ENCODE measurements around the gene SCAMP4. TPM values are rescaled to one million over a fixed set of nuclear protein-coding genes. Genes with fewer than 3 reads are reported as not detected.

Gene SCAMP4
- total RNA-seq, 4 donors from 2014 or later, result 48.6 to 73.4 (median 58.1) TPM

DNA sequence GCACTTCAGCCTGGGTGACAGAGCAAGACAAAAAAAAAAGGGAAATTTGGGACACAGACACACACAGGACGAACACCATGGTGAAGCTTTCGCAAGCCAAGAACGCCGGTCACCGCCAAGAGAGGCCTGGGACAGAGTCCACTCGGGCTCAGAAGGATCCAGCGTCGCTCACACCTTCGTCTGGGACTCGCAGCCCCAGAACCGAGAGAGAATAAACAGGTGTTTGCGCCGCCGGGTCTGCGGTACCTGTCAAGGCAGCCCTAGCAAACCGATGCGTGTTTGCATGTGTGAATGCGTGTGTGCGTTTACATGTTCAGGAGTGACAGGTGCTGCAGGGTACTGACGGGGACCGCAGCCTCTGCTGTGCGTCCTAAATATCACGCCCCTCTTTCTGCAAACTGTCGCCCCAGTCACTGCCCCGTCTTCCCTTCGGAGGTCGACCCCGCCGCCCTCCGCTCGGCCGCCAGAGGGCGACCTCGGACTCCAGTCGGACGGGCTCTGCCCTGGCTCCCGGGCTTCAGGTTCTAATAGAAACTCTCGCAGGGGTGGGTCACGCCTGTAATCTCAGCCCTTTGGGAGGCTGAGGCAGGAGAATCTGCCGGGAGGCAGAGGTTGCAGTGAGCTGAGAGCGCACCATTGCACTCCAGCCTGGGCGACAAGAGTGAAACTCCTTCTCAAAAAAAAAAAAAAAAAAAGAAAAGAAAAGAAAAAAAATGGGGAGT is 24.0 kb downstream of the SCAMP4 start:
- TF ChIP-seq, protein P1, sequence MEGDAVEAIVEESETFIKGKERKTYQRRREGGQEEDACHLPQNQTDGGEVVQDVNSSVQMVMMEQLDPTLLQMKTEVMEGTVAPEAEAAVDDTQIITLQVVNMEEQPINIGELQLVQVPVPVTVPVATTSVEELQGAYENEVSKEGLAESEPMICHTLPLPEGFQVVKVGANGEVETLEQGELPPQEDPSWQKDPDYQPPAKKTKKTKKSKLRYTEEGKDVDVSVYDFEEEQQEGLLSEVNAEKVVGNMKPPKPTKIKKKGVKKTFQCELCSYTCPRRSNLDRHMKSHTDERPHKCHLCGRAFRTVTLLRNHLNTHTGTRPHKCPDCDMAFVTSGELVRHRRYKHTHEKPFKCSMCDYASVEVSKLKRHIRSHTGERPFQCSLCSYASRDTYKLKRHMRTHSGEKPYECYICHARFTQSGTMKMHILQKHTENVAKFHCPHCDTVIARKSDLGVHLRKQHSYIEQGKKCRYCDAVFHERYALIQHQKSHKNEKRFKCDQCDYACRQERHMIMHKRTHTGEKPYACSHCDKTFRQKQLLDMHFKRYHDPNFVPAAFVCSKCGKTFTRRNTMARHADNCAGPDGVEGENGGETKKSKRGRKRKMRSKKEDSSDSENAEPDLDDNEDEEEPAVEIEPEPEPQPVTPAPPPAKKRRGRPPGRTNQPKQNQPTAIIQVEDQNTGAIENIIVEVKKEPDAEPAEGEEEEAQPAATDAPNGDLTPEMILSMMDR (IDR thresholded peaks at IDR 0.05), result peak in 3 of 4 experiments; percentile 92 to 95 (median 92)
- TF ChIP-seq EP300 (IDR thresholded peaks at IDR 0.05), result no peak
- 24 to 30% methylated on average over 17 to 22 of the region's 42 CpGs for WGBS, 2 donors (ENCODE audit: low coverage in 1 of 2)
- Histone ChIP-seq H3K27me3 (no peaks in the 10 kb centered on the region), H3K4me1 (peaks cover 0 to 17% (median 9%) of the 10 kb centered on the region in 3 donors), H3K36me3 (peaks cover 0 to 18% of the 10 kb centered on the region in 2 donors), H3K27ac (no peak overlapping the region), H3K9me3 (no peaks in the 10 kb centered on the region), H3K4me3 (peak overlapping the region in 1 of 2 donors; percentile 41)
- ATAC-seq, result peak; percentile 87

DNA sequence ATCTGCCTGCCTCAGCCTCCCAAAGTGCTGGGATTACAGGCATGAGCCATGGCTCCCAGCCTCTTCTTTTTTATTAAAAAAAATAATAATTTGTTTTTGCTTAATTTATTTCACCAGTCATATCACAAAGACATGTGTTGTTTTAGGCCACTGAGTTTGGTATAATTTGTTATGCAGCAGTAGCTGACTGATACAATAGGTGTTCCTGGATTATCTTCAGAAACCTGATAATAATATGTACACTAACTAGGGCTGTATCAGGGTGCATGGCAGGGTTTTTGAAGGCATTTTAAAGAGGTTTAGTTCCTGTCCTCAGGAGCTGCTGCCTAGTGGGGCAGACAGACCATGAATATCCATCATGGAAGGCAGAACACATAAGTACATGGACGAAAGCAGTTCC is 26.2 kb downstream of the SCAMP4 start:
- peaks cover 0 to 17% (median 9%) of the 10 kb centered on the region in 3 donors for H3K4me1 ChIP-seq
- H3K27me3 ChIP-seq, result no peaks in the 10 kb centered on the region
- no peak for ATAC-seq
- no peaks in the 10 kb centered on the region for H3K36me3 ChIP-seq
- H3K27ac ChIP-seq, result no peak overlapping the region
- H3K9me3 ChIP-seq, result no peaks in the 10 kb centered on the region
- TF ChIP-seq, protein P1 (IDR thresholded peaks at IDR 0.05), result no peak
- TF ChIP-seq POLR2A (IDR thresholded peaks at IDR 0.05), result no peak
- no peak for TF ChIP-seq EP300 (IDR thresholded peaks at IDR 0.05)
- TF ChIP-seq POLR2AphosphoS5 (IDR thresholded peaks at IDR 0.05), result no peak
- H3K4me3 ChIP-seq, result no peak overlapping the region
- 71 to 100% methylated on average over 1 of the region's 1 CpG for WGBS, 2 donors (ENCODE audit: low coverage in 1 of 2)

DNA sequence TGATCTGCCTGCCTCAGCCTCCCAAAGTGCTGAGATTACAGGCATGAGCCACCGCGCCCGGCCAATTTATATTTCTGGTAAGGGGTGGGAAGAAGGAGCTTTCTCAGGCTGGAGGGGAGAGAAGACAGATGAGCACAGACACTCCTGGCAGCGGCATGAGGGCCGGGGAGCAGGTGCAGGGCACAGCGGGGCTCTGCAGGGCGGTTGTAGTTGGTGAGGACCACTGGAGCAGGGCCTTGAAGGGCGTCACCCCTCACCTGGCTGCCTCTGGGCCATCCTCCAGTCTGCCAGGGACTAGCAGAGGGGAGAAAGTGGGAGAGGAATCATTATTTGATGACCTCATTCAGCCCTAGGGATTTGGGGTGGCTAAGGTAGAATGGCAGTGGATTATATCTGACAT is 27.2 kb downstream of the SCAMP4 start:
- no peak overlapping the region for H3K27ac ChIP-seq
- H3K4me1 ChIP-seq, result peaks cover 0 to 17% (median 9%) of the 10 kb centered on the region in 3 donors
- no peaks in the 10 kb centered on the region for H3K9me3 ChIP-seq
- H3K36me3 ChIP-seq, result no peaks in the 10 kb centered on the region
- H3K27me3 ChIP-seq, result no peaks in the 10 kb centered on the region
- no CpG with 5 or more reads among the region's 8 CpGs for WGBS, 2 donors (ENCODE audit: low coverage in 1 of 2)
- TF ChIP-seq POLR2AphosphoS5 (IDR thresholded peaks at IDR 0.05) (no peak), POLR2A (IDR thresholded peaks at IDR 0.05) (no peak), EP300 (IDR thresholded peaks at IDR 0.05) (no peak)
- TF ChIP-seq, protein P1 (IDR thresholded peaks at IDR 0.05), result no peak
- no peak for ATAC-seq
- no peak overlapping the region for H3K4me3 ChIP-seq

DNA sequence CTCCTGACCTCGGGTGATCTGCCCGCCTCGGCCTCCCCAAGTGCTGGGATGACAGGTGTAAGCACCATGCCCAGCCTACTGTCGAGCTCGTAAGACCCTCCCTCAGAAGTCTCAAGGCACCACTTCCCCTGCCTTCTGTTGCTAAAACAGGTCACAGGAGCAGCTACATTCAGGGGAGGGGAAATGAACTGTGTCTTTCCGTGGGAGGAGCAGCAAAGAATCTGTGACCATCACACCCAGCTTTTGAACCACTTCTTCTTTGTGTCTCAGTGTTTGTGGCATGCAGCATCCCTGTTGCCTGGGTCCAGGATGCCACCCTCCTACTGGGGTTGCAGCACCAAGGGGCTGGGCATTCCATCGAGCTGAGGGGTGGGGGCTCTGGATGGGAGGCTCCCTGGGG is 28.0 kb downstream of the SCAMP4 start:
- no peak for ATAC-seq
- WGBS, 2 donors (ENCODE audit: low coverage in 1 of 2), result 77 to 83% methylated on average over 1 to 6 of the region's 7 CpGs
- no peak for TF ChIP-seq EP300 (IDR thresholded peaks at IDR 0.05)
- TF ChIP-seq POLR2A (IDR thresholded peaks at IDR 0.05), result no peak
- TF ChIP-seq, protein P1 (IDR thresholded peaks at IDR 0.05), result no peak
- TF ChIP-seq POLR2AphosphoS5 (IDR thresholded peaks at IDR 0.05), result no peak
- H3K4me1 ChIP-seq, result peaks cover 0 to 17% (median 9%) of the 10 kb centered on the region in 3 donors
- no peak overlapping the region for H3K4me3 ChIP-seq
- no peaks in the 10 kb centered on the region for H3K36me3 ChIP-seq
- no peak overlapping the region for H3K27ac ChIP-seq
- H3K27me3 ChIP-seq, result no peaks in the 10 kb centered on the region
- no peaks in the 10 kb centered on the region for H3K9me3 ChIP-seq

DNA sequence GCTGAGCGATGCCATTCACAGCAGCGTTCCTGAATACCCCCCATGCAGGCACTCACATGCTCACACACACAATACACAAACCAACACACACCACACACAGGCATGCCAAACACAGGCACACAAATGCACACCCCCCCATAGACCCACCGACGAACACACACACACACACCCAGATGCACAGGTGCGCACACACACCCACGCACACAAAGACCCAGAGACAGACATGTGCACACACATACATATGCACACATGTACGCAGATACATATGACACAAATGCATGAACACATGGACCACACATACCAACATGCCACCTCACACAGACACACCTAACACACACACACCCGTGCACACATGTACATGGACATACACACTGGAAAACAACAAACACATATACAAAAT is 28.7 kb downstream of the SCAMP4 start:
- no peak for TF ChIP-seq POLR2A (IDR thresholded peaks at IDR 0.05)
- TF ChIP-seq POLR2AphosphoS5 (IDR thresholded peaks at IDR 0.05), result no peak
- TF ChIP-seq, protein P1 (IDR thresholded peaks at IDR 0.05), result no peak
- Histone ChIP-seq H3K4me1 (peaks cover 0 to 14% (median 9%) of the 10 kb centered on the region in 3 donors), H3K9me3 (no peaks in the 10 kb centered on the region), H3K27me3 (no peaks in the 10 kb centered on the region), H3K27ac (no peak overlapping the region), H3K4me3 (no peak overlapping the region), H3K36me3 (no peaks in the 10 kb centered on the region)
- ATAC-seq, result no peak
- WGBS, 2 donors (ENCODE audit: low coverage in 1 of 2), result 93% methylated on average over 6 of the region's 8 CpGs; no CpG with 5 or more reads in 1 of the 2 donors
